Chondrocyte (in vitro differentiated cells): ENCODE measurements around the gene ZDHHC8. TPM values are rescaled to one million over a fixed set of nuclear protein-coding genes. Genes with fewer than 3 reads are reported as not detected.
A peak's percentile ranks its signal among the peaks of the same experiment; 100 is the strongest.

ENCODE experiments used
- DNase-seq: peaks from one replicate; pipeline ENCODE4 v3.0.0; 2021; ENCODE audit warnings: mixed read lengths, low spot score
- H3K27ac Mint-ChIP-seq: one replicate; pipeline ENCODE4 v1.8.0; 2021; ENCODE audit warnings: mild to moderate bottlenecking, moderate library complexity, mixed read lengths; ENCODE audit not compliant: unreplicated experiment
- H3K27me3 Mint-ChIP-seq: 2 replicates; pipeline ENCODE4 v1.8.0; 2021; ENCODE audit warnings: low read depth, mixed read lengths
- H3K36me3 Mint-ChIP-seq: 2 replicates; pipeline ENCODE4 v1.8.0; 2021; ENCODE audit warnings: low read depth, mixed read lengths
- H3K4me1 Mint-ChIP-seq: 2 replicates; pipeline ENCODE4 v1.8.0; 2021; ENCODE audit warnings: low read depth, mild to moderate bottlenecking, mixed read lengths
- H3K4me3 Mint-ChIP-seq: one replicate; pipeline ENCODE4 v1.8.0; 2021; ENCODE audit warnings: mild to moderate bottlenecking, moderate library complexity, mixed read lengths; ENCODE audit not compliant: unreplicated experiment
- H3K9me3 Mint-ChIP-seq: 2 replicates; pipeline ENCODE4 v1.8.0; 2021; ENCODE audit warnings: low read depth, mixed read lengths
- CTCF ChIP-seq: fragments of 200-600 bp; sonication (generic); IDR thresholded peaks from 2 replicates; pipeline ENCODE4 v1.5.0; 2021; ENCODE audit warnings: antibody characterized with exemption, mild to moderate bottlenecking, moderate library complexity
- total RNA-seq: library from RNA; stranded (reverse); gene quantifications from 3 replicates; pipeline ENCODE4 v1.2.1, GENCODE V29; 2021

Gene ZDHHC8
- total RNA-seq, 1 donor from 2014 or later = 95.2 TPM

GRCh38 chr22:20086101-20086599, 45.5 kb upstream of the ZDHHC8 start:
- Mint-ChIP-seq H3K36me3 (peaks cover 38% of the 10 kb centered on the region), H3K4me3 (no peak overlapping the region), H3K4me1 (peaks cover 47% of the 10 kb centered on the region)

GRCh38 chr22:20086763-20087162, 44.8 kb upstream of the ZDHHC8 start:
- TF ChIP-seq CTCF = no peak
- H3K36me3 Mint-ChIP-seq = peaks cover 44% of the 10 kb centered on the region

More at GRCh38 chr22:20086101-20086599, 45.5 kb upstream of the ZDHHC8 start:
- TF ChIP-seq CTCF = no peak
- DNase-seq = no peak
- Mint-ChIP-seq H3K27ac (no peak overlapping the region), H3K9me3 (no peaks in the 10 kb centered on the region), H3K27me3 (no peaks in the 10 kb centered on the region)

GRCh38 chr22:20087319-20088262, 44.0 kb upstream of the ZDHHC8 start:
- DNase-seq = no peak
- Mint-ChIP-seq H3K27me3 (no peaks in the 10 kb centered on the region), H3K27ac (peak overlapping the region; percentile 45), H3K4me1 (peaks cover 34% of the 10 kb centered on the region), H3K4me3 (no peak overlapping the region), H3K9me3 (no peaks in the 10 kb centered on the region), H3K36me3 (peaks cover 50% of the 10 kb centered on the region)
- TF ChIP-seq CTCF = no peak

More at GRCh38 chr22:20086763-20087162, 44.8 kb upstream of the ZDHHC8 start:
- Mint-ChIP-seq H3K4me3 (no peak overlapping the region), H3K4me1 (peaks cover 41% of the 10 kb centered on the region), H3K27me3 (no peaks in the 10 kb centered on the region), H3K9me3 (no peaks in the 10 kb centered on the region), H3K27ac (no peak overlapping the region)
- no peak for DNase-seq

- TF ChIP-seq CTCF = no peak
- no peak for DNase-seq
- H3K4me1 Mint-ChIP-seq = peaks cover 28% of the 10 kb centered on the region
- H3K4me3 Mint-ChIP-seq = no peak overlapping the region
- no peaks in the 10 kb centered on the region for H3K9me3 Mint-ChIP-seq
- H3K27me3 Mint-ChIP-seq = no peaks in the 10 kb centered on the region
- H3K36me3 Mint-ChIP-seq = peaks cover 50% of the 10 kb centered on the region
- H3K27ac Mint-ChIP-seq = no peak overlapping the region
Observed at GRCh38 chr22:20088263-20088648, 43.3 kb upstream of the ZDHHC8 start.

- Mint-ChIP-seq H3K27ac (no peak overlapping the region), H3K27me3 (no peaks in the 10 kb centered on the region), H3K36me3 (peaks cover 57% of the 10 kb centered on the region), H3K9me3 (no peaks in the 10 kb centered on the region), H3K4me1 (peaks cover 16% of the 10 kb centered on the region), H3K4me3 (no peak overlapping the region)
- DNase-seq = no peak
- no peak for TF ChIP-seq CTCF
Observed at GRCh38 chr22:20089226-20089976, 42.2 kb upstream of the ZDHHC8 start.
